Vagina (tissue), 2 donors: ENCODE results near the gene LMBR1.

Experiments used
- CTCF ChIP-seq, 3 experiments: fragments of 450-650 bp in 2 of 3; fragments of 200-600 bp in 1 of 3; sonication (generic) in 1 of 3; IDR thresholded peaks; one replicate each; pipeline ENCODE4 v1.5.1; 2017 to 2019; ENCODE audit warnings: antibody characterized with exemption in 3 of 3, mild to moderate bottlenecking in 2 of 3, moderate library complexity in 2 of 3
- POLR2A ChIP-seq, 2 donors: fragments of 450-650 bp; IDR thresholded peaks; one replicate each; pipeline ENCODE4 v1.6.1; 2017; ENCODE audit warnings: antibody characterized with exemption in 2 of 2, mild to moderate bottlenecking in 2 of 2, moderate library complexity in 2 of 2

GRCh38 chr7:156725073-156725472 is 167.9 kb downstream of the LMBR1 start:
- TF ChIP-seq CTCF (IDR thresholded peaks at IDR 0.05) (no peak), POLR2A (IDR thresholded peaks at IDR 0.05) (no peak)
